HL-60 (cell line): Measurements from ENCODE around the gene SAMD10.

Experiments used
- CTCF ChIP-seq: IDR thresholded peaks from one replicate; pipeline ENCODE4 v1.5.1; 2011; ENCODE audit warnings: low read length, control low read depth, inconsistent platforms; ENCODE audit not compliant: insufficient read depth
- GABPA ChIP-seq: IDR thresholded peaks from 2 replicates; pipeline ENCODE4 v1.6.1; 2012; ENCODE audit warnings: low read depth
- POLR2AphosphoS5 ChIP-seq: IDR thresholded peaks from 2 replicates; pipeline ENCODE4 v1.6.1; 2012; ENCODE audit warnings: low read depth
- REST ChIP-seq: IDR thresholded peaks from 2 replicates; pipeline ENCODE4 v1.6.1; 2012; ENCODE audit warnings: low read depth; ENCODE audit not compliant: insufficient replicate concordance
- SPI1 ChIP-seq: IDR thresholded peaks from 2 replicates; pipeline ENCODE4 v1.6.1; 2012; ENCODE audit warnings: low read depth, mild to moderate bottlenecking, borderline replicate concordance

- TF ChIP-seq CTCF (no peak), REST (no peak), SPI1 (no peak), POLR2AphosphoS5 (no peak), GABPA (no peak)
Observed at GRCh38 chr20:63953764-63954429, 25.5 kb downstream of the SAMD10 start.
